Lower lobe of right lung (tissue), 2 donors: ENCODE results near the gene DOHH. TPM values are rescaled to one million over a fixed set of nuclear protein-coding genes. Genes with fewer than 3 reads are reported as not detected.

Source experiments
- ATAC-seq, 2 donors: fragments of 200-7000 bp; cut with Tn5 transposase; one replicate each; pipeline ENCODE4 v1.9.1; 2020 to 2022; ENCODE audit warnings: mild to moderate bottlenecking in 2 of 2, moderate library complexity in 2 of 2
- DNase-seq: peaks from one replicate; pipeline ENCODE4 v3.0.0-alpha.2; 2020
- H3K27ac ChIP-seq: fragments of 200-600 bp; one replicate; pipeline ENCODE4 v1.8.0; 2022
- H3K27me3 ChIP-seq: fragments of 200-600 bp; one replicate; pipeline ENCODE4 v1.8.0; 2022; ENCODE audit warnings: low read depth
- H3K36me3 ChIP-seq: fragments of 200-600 bp; one replicate; pipeline ENCODE4 v1.8.0; 2022; ENCODE audit warnings: mild to moderate bottlenecking
- H3K4me1 ChIP-seq: fragments of 200-600 bp; one replicate; pipeline ENCODE4 v1.8.0; 2022
- H3K4me3 ChIP-seq: fragments of 200-600 bp; one replicate; pipeline ENCODE4 v1.8.0; 2022; ENCODE audit warnings: mild to moderate bottlenecking
- H3K9me3 ChIP-seq: fragments of 200-600 bp; one replicate; pipeline ENCODE4 v1.8.0; 2022
- CTCF ChIP-seq: fragments of 200-600 bp; IDR thresholded peaks from one replicate; pipeline ENCODE4 v1.8.0; 2022; ENCODE audit warnings: antibody characterized with exemption, mild to moderate bottlenecking
- intact Hi-C: fragments of 100-400 bp; cut with DNase I; formaldehyde crosslinking; loops from one replicate; pipeline ENCODE4 v1.11.0; 2022
- total RNA-seq: library from RNA; stranded (reverse); fragmentation: NEBNext Ultra II Directional; extraction: Animal tissue kit (Norgen Biotek cat#: 25700); gene quantifications from one replicate; pipeline ENCODE4 v1.2.1, GENCODE V29; 2021
- donor health status: DM: no; HTN: yes; CAD: no; lungs with severe emphysema.

DOHH gene
- total RNA-seq, 1 donor from 2014 or later: 9.9 TPM

GRCh38 chr19:3494051-3494450, 6.4 kb downstream of the DOHH start:
- DNase-seq: no peak
- Histone ChIP-seq H3K9me3 (no peaks in the 10 kb centered on the region), H3K27ac (no peak overlapping the region), H3K36me3 (peaks cover 59% of the 10 kb centered on the region), H3K4me1 (no peaks in the 10 kb centered on the region), H3K27me3 (no peaks in the 10 kb centered on the region), H3K4me3 (no peak overlapping the region)
- no peak for TF ChIP-seq CTCF
- intact Hi-C loops: no loop called here
- peak in 1 of 2 donors; percentile 13 for ATAC-seq

- no peaks in the 10 kb centered on the region for H3K27me3 ChIP-seq
- no peaks in the 10 kb centered on the region for H3K4me1 ChIP-seq
- DNase-seq (no peak), ATAC-seq (no peak)
- intact Hi-C loops: no loop called here
- H3K36me3 ChIP-seq: peaks cover 59% of the 10 kb centered on the region
- H3K4me3 ChIP-seq: no peak overlapping the region
- no peak overlapping the region for H3K27ac ChIP-seq
- no peaks in the 10 kb centered on the region for H3K9me3 ChIP-seq
- TF ChIP-seq CTCF: no peak
These were observed 6.8 kb downstream of the DOHH start for GRCh38 chr19:3493651-3494050.

GRCh38 chr19:3492919-3493318, 7.6 kb downstream of the DOHH start:
- Histone ChIP-seq H3K4me1 (no peaks in the 10 kb centered on the region), H3K27ac (no peak overlapping the region), H3K4me3 (no peak overlapping the region), H3K27me3 (no peaks in the 10 kb centered on the region), H3K36me3 (peaks cover 59% of the 10 kb centered on the region), H3K9me3 (no peaks in the 10 kb centered on the region)
- no peak for TF ChIP-seq CTCF
- intact Hi-C loops: no loop called here
- ATAC-seq: no peak
- DNase-seq: no peak

GRCh38 chr19:3492131-3492839, 8.2 kb downstream of the DOHH start:
- Histone ChIP-seq H3K36me3 (peaks cover 59% of the 10 kb centered on the region), H3K4me1 (no peaks in the 10 kb centered on the region), H3K27me3 (no peaks in the 10 kb centered on the region), H3K4me3 (no peak overlapping the region), H3K27ac (no peak overlapping the region), H3K9me3 (no peaks in the 10 kb centered on the region)
- DNase-seq (no peak), ATAC-seq (no peak)
- TF ChIP-seq CTCF: no peak
- intact Hi-C loops: no loop called here

- DNase-seq (no peak), ATAC-seq (peak in 1 of 2 donors; percentile 14)
- intact Hi-C loops: no loop called here
- Histone ChIP-seq H3K4me3 (no peak overlapping the region), H3K9me3 (no peaks in the 10 kb centered on the region), H3K27ac (no peak overlapping the region), H3K27me3 (no peaks in the 10 kb centered on the region), H3K36me3 (peaks cover 57% of the 10 kb centered on the region), H3K4me1 (no peaks in the 10 kb centered on the region)
- no peak for TF ChIP-seq CTCF
These were observed 8.9 kb downstream of the DOHH start for GRCh38 chr19:3491396-3492119.
